H54 (cell line): ENCODE data around the gene PAX6.

ENCODE experiments used
- DNase-seq: peaks from one replicate; pipeline ENCODE4 v3.0.0; 2011; ENCODE audit warnings: low spot score, mixed read lengths; ENCODE audit not compliant: insufficient read length
- FAIRE-seq: peaks from 3 replicates; lab custom pipeline; 2011; peaks lifted over from hg19 to GRCh38; lab: Jason Lieb, UNC
- POLR2A ChIP-seq: IDR thresholded peaks from 2 replicates; pipeline ENCODE4 v1.6.1; 2011; ENCODE audit warnings: low read depth, mild to moderate bottlenecking, low read length

The PAX6 gene

GRCh38 chr11:31792456-31792855 lies 18.7 kb downstream of the PAX6 start:
- no peak for FAIRE-seq
- no peak for TF ChIP-seq POLR2A
- DNase-seq = no peak

GRCh38 chr11:31792036-31792435 lies 19.1 kb downstream of the PAX6 start:
- DNase-seq (no peak), FAIRE-seq (no peak)
- TF ChIP-seq POLR2A = no peak

GRCh38 chr11:31790649-31791048 lies 20.5 kb downstream of the PAX6 start:
- no peak for TF ChIP-seq POLR2A
- DNase-seq = no peak
- no peak for FAIRE-seq

GRCh38 chr11:31788085-31788484 lies 23.0 kb downstream of the PAX6 start:
- DNase-seq = no peak
- no peak for TF ChIP-seq POLR2A
- FAIRE-seq = no peak

GRCh38 chr11:31786996-31787685 lies 24.0 kb downstream of the PAX6 start:
- DNase-seq = no peak
- no peak for FAIRE-seq
- TF ChIP-seq POLR2A = no peak

- DNase-seq (no peak), FAIRE-seq (no peak)
- no peak for TF ChIP-seq POLR2A
Observed at GRCh38 chr11:31784611-31785010, 26.5 kb downstream of the PAX6 start.

GRCh38 chr11:31783252-31783651 lies 27.9 kb downstream of the PAX6 start:
- FAIRE-seq (no peak), DNase-seq (no peak)
- no peak for TF ChIP-seq POLR2A

GRCh38 chr11:31782257-31782656 lies 28.9 kb downstream of the PAX6 start:
- FAIRE-seq = no peak
- no peak for TF ChIP-seq POLR2A

GRCh38 chr11:31780480-31780971 lies 30.6 kb downstream of the PAX6 start:
- TF ChIP-seq POLR2A = no peak
- DNase-seq (no peak), FAIRE-seq (no peak)

More at GRCh38 chr11:31782257-31782656, 28.9 kb downstream of the PAX6 start:
- DNase-seq = no peak

GRCh38 chr11:31780078-31780477 lies 31.0 kb downstream of the PAX6 start:
- TF ChIP-seq POLR2A = no peak
- FAIRE-seq (no peak), DNase-seq (no peak)

GRCh38 chr11:31779374-31779791 lies 31.7 kb downstream of the PAX6 start:
- FAIRE-seq = peak; percentile 76
- DNase-seq = peak; percentile 45

GRCh38 chr11:31772412-31772811 lies 38.7 kb downstream of the PAX6 start:
- FAIRE-seq (no peak), DNase-seq (no peak)
- TF ChIP-seq POLR2A = no peak

More at GRCh38 chr11:31779374-31779791, 31.7 kb downstream of the PAX6 start:
- TF ChIP-seq POLR2A = no peak

- FAIRE-seq = no peak
- TF ChIP-seq POLR2A = no peak
- no peak for DNase-seq
Observed at GRCh38 chr11:31770011-31770700, 41.0 kb downstream of the PAX6 start.

GRCh38 chr11:31768749-31769640 lies 42.1 kb downstream of the PAX6 start:
- FAIRE-seq (no peak), DNase-seq (no peak)
- no peak for TF ChIP-seq POLR2A

- no peak for TF ChIP-seq POLR2A
- no peak for DNase-seq
- no peak for FAIRE-seq
Observed at GRCh38 chr11:31767685-31768084, 43.4 kb downstream of the PAX6 start.
